K562 (cell line): Measurements from ENCODE around the gene FN3KRP. TPM values are rescaled to one million over a fixed set of nuclear protein-coding genes. Genes with fewer than 3 reads are reported as not detected.

Source experiments
- CAMTA2 ChIP-seq: fragments of 250-450 bp; sonication (Bioruptor Pico); conservative IDR thresholded peaks from 2 replicates; pipeline ENCODE4 v1.5.1; 2022
- CTCF ChIP-seq, 3 experiments: IDR thresholded peaks in 2 of 3; conservative IDR thresholded peaks in 1 of 3; 2 replicates each; pipeline ENCODE4 v1.5.1; 2011 to 2012; ENCODE audit warnings: low read length in 3 of 3, mild to moderate bottlenecking in 3 of 3, control low read depth in 2 of 3, improper control_type of control experiment in 1 of 3, inconsistent platforms in 1 of 3, low read depth in 1 of 3, mixed read lengths in 1 of 3, moderate library complexity in 1 of 3; ENCODE audit not compliant: insufficient read depth in 2 of 3
- CUX1 ChIP-seq: fragments of 200-800 bp; sonication (Bioruptor generic); IDR thresholded peaks from 2 replicates; pipeline ENCODE4 v1.6.1; 2016; ENCODE audit warnings: missing genetic modification characterization, missing compliant biosample characterization
- HEY1 ChIP-seq: fragments of 250-450 bp; sonication (Bioruptor Pico); IDR thresholded peaks from 2 replicates; pipeline ENCODE4 v1.5.0; 2020; ENCODE audit warnings: mild to moderate bottlenecking, moderate library complexity, borderline replicate concordance
- ZBTB5 ChIP-seq: fragments of 450-650 bp; IDR thresholded peaks from 2 replicates; pipeline ENCODE4 v1.6.1; 2017; ENCODE audit warnings: antibody characterized with exemption
- ZHX1 ChIP-seq: fragments of 150-350 bp; conservative IDR thresholded peaks from 2 replicates; pipeline ENCODE4 v1.6.1; 2014; ENCODE audit warnings: low read length
- ZNF232 ChIP-seq: sonication (generic); formaldehyde crosslinking; IDR thresholded peaks from 2 replicates; pipeline ENCODE4 v1.8.0; 2022; ENCODE audit warnings: mild to moderate bottlenecking, missing genetic modification reagents
- ZNF609 ChIP-seq: sonication (generic); formaldehyde crosslinking; IDR thresholded peaks from 2 replicates; pipeline ENCODE4 v1.8.1; 2023; ENCODE audit warnings: missing genetic modification reagents, mild to moderate bottlenecking, borderline replicate concordance
- ZNF707 ChIP-seq: fragments of 250-450 bp; sonication (Bioruptor Pico); conservative IDR thresholded peaks from 2 replicates; pipeline ENCODE4 v1.8.0; 2022; ENCODE audit warnings: inconsistent platforms, mild to moderate bottlenecking, moderate library complexity
- polyA plus RNA-seq, 8 experiments: library from polyadenylated mRNA; depleted of rRNA in 4 of 8; stranded (reverse) in 5 of 8; unstranded in 3 of 8; fragments of >200 nt; fragmentation: Nextera tagmentation in 2 of 8; fragmentation: Illumina TruSeq in 1 of 8; extraction: Ambion mirVana in 2 of 8; extraction: Trizol in 1 of 8; gene quantifications; 2 replicates each; pipeline versions ENCODE4 v1.2.1 to v1.2.3, GENCODE V29; 2011 to 2014; ENCODE audit warnings: inconsistent platforms in 1 of 8, missing spikeins in 1 of 8
- total RNA-seq, 7 experiments: library from RNA; depleted of rRNA in 6 of 7; stranded (reverse); fragments of >200 nt in 6 of 7; fragmentation: Illumina TruSeq in 2 of 7; extraction: Trizol in 2 of 7; gene quantifications; 2 replicates each; pipeline versions ENCODE4 v1.2.1 to v1.2.3, GENCODE V29; 2011 to 2021; ENCODE audit warnings: low replicate concordance in 1 of 7

The FN3KRP gene
- total and polyA plus RNA-seq, 9 of the 15 experiments (the other 6 are each of a cell fraction or from before 2014, with no cell fraction given) = 2.0 to 32.1 (median 24.9) TPM

- TF ChIP-seq CUX1 (CRISPR knock-in tag) = no peak
- TF ChIP-seq ZNF232 (CRISPR knock-in tag) = peak; percentile 59; the same call in 1 of the 2 replicates
- no peak for TF ChIP-seq ZHX1
- no peak for TF ChIP-seq HEY1 (CRISPR knock-in tag)
- TF ChIP-seq CTCF (IDR thresholded peaks at IDR 0.05 in 2 of 3, conservative IDR thresholded peaks at IDR 0.05 in 1 of 3; ENCODE audit: insufficient read depth in 2 of 3, low read depth in 1 of 3, low read length in 3 of 3) = no peak
- TF ChIP-seq ZNF707 (CRISPR knock-in tag) = no peak
- TF ChIP-seq CAMTA2 (CRISPR knock-in tag) = no peak
- no peak for TF ChIP-seq ZBTB5
- no peak for TF ChIP-seq ZNF609
Observed at GRCh38 chr17:82698974-82699442, 17.5 kb upstream of the FN3KRP start (continued).
